Measurements from ENCODE around the gene ZFTA. TPM values are rescaled to one million over a fixed set of nuclear protein-coding genes. Genes with fewer than 3 reads are reported as not detected.

ZFTA gene
- total RNA-seq, 1 experiment from 2014 or later: 44.7 TPM

- no peaks in the 10 kb centered on the region for H3K9me3 Mint-ChIP-seq
These were observed 10.5 kb upstream of the ZFTA start for GRCh38 chr11:63779039-63779438.

GRCh38 chr11:63775191-63775590 lies 6.6 kb upstream of the ZFTA start:
- POLR2A ChIA-PET: no interaction called here
- ATAC-seq (no peak), DNase-seq (ENCODE audit: low spot score) (no peak)
- Mint-ChIP-seq H3K36me3 (no peaks in the 10 kb centered on the region), H3K27ac (no peak overlapping the region), H3K4me1 (peaks cover 11% of the 10 kb centered on the region), H3K27me3 (ENCODE audit: low read depth) (peaks cover 83% of the 10 kb centered on the region), H3K9me3 (no peaks in the 10 kb centered on the region), H3K4me3 (no peak overlapping the region)
- CTCF ChIA-PET: no interaction called here
- TF ChIP-seq IRF1 (CRISPR knock-in tag; IDR thresholded peaks at IDR 0.05) (no peak), GRHL2 (CRISPR knock-in tag; IDR thresholded peaks at IDR 0.05; ENCODE audit: insufficient replicate concordance, severe bottlenecking) (no peak), ZBTB21 (CRISPR knock-in tag; IDR thresholded peaks at IDR 0.05; ENCODE audit: borderline replicate concordance) (no peak), MXD4 (CRISPR knock-in tag; IDR thresholded peaks at IDR 0.05; ENCODE audit: borderline replicate concordance) (no peak), CREB1 (CRISPR knock-in tag; IDR thresholded peaks at IDR 0.05) (no peak), ZNF671 (CRISPR knock-in tag; IDR thresholded peaks at IDR 0.05) (no peak)

More at GRCh38 chr11:63779039-63779438, 10.5 kb upstream of the ZFTA start:
- peaks cover 64% of the 10 kb centered on the region for H3K27me3 Mint-ChIP-seq (ENCODE audit: low read depth)
- no peak for TF ChIP-seq MYBL2 (CRISPR knock-in tag; IDR thresholded peaks at IDR 0.05)
- no peak for TF ChIP-seq NR3C1 (CRISPR knock-in tag; conservative IDR thresholded peaks at IDR 0.05; ENCODE audit: low read depth)
- TF ChIP-seq ZNF219 (CRISPR knock-in tag; IDR thresholded peaks at IDR 0.05; ENCODE audit: borderline replicate concordance): no peak
- TF ChIP-seq RELA (CRISPR knock-in tag; IDR thresholded peaks at IDR 0.05; ENCODE audit: borderline replicate concordance): no peak
- no peak for TF ChIP-seq ELF4 (CRISPR knock-in tag; IDR thresholded peaks at IDR 0.05; ENCODE audit: low read depth)
- no peak for TF ChIP-seq ARID4B (CRISPR knock-in tag; IDR thresholded peaks at IDR 0.05; ENCODE audit: borderline replicate concordance)
- TF ChIP-seq AFF4 (CRISPR knock-in tag; IDR thresholded peaks at IDR 0.05; ENCODE audit: borderline replicate concordance): no peak
- TF ChIP-seq ZNF396 (CRISPR knock-in tag; IDR thresholded peaks at IDR 0.05; ENCODE audit: borderline replicate concordance): no peak
- TF ChIP-seq ATF1 (CRISPR knock-in tag; IDR thresholded peaks at IDR 0.05): no peak
- no peak for TF ChIP-seq SOX15 (CRISPR knock-in tag; IDR thresholded peaks at IDR 0.05)
- no peak for TF ChIP-seq GTF2I (CRISPR knock-in tag; conservative IDR thresholded peaks at IDR 0.05)
- no peak for TF ChIP-seq NFYB (CRISPR knock-in tag; conservative IDR thresholded peaks at IDR 0.05; ENCODE audit: low read depth)
- no peak for TF ChIP-seq PRRX2 (CRISPR knock-in tag; IDR thresholded peaks at IDR 0.05)
- POLR2A ChIA-PET: no interaction called here
- H3K27ac Mint-ChIP-seq: no peak overlapping the region
- H3K36me3 Mint-ChIP-seq: no peaks in the 10 kb centered on the region
- CTCF ChIA-PET: interaction anchor here (2.4 kb wide), 1 partner anchor 11 kb away, joined by 10 read pairs; the partner anchor contains the start of gene ZFTA
- H3K4me3 Mint-ChIP-seq: no peak overlapping the region
- H3K4me1 Mint-ChIP-seq: no peaks in the 10 kb centered on the region
- DNase-seq (ENCODE audit: low spot score): no peak
- ATAC-seq: no peak
